Right lobe of liver (tissue), 6 donors: ENCODE data around the gene PPTC7. TPM values are rescaled to one million over a fixed set of nuclear protein-coding genes. Genes with fewer than 3 reads are reported as not detected.
"Not testable (repeated sequence)": the region's sequence is repeated elsewhere in the genome, so short reads cannot be mapped to it uniquely, and the experiment has no call there.

Experiments
- ATAC-seq, 4 donors: fragments of 200-7000 bp; cut with Tn5 transposase; one replicate each; pipeline ENCODE4 v1.9.1; 2020; ENCODE audit warnings: mild to moderate bottlenecking in 4 of 4, moderate library complexity in 4 of 4
- DNase-seq, 3 donors: peaks; one replicate each; pipeline ENCODE4 v3.0.0-alpha.2; 2020
- H3K27ac ChIP-seq, 3 donors: fragments of 200-600 bp; one replicate each; pipeline ENCODE4 v1.8.0; 2022
- H3K27me3 ChIP-seq, 2 donors: fragments of 200-600 bp; one replicate each; pipeline ENCODE4 v1.8.0; 2022
- H3K36me3 ChIP-seq, 4 donors: fragments of 200-600 bp; sonication (generic) in 1 of 4; one replicate each; pipeline versions ENCODE4 v1.5.1 to v1.8.0; 2017 to 2022; ENCODE audit warnings: control low read depth in 1 of 4
- H3K4me1 ChIP-seq, 4 donors: fragments of 200-600 bp; sonication (generic) in 1 of 4; one replicate each; pipeline versions ENCODE4 v1.5.1 to v1.8.0; 2017 to 2022; ENCODE audit warnings: control low read depth in 1 of 4
- H3K4me3 ChIP-seq, 3 donors: fragments of 200-600 bp; one replicate each; pipeline ENCODE4 v1.8.0; 2022
- H3K9me3 ChIP-seq, 4 donors: fragments of 200-600 bp; sonication (generic) in 1 of 4; one replicate each; pipeline versions ENCODE4 v1.5.1 to v1.8.0; 2017 to 2022; ENCODE audit warnings: control low read depth in 1 of 4
- CTCF ChIP-seq, 4 donors: fragments of 200-600 bp in 3 of 4; fragments of 450-650 bp in 1 of 4; IDR thresholded peaks; one replicate each; pipeline versions ENCODE4 v1.5.1 to v1.8.0; 2016 to 2022; ENCODE audit warnings: antibody characterized with exemption in 4 of 4, mild to moderate bottlenecking in 2 of 4
- POLR2A ChIP-seq: fragments of 450-650 bp; IDR thresholded peaks from one replicate; pipeline ENCODE4 v1.6.1; 2017; ENCODE audit warnings: antibody characterized with exemption, mild to moderate bottlenecking
- WGBS: methylation state at CpG from one replicate; pipeline ENCODE4 v1.1.6; 2018; ENCODE audit warnings: low coverage, low lambda C conversion rate; ENCODE audit not compliant: insufficient coverage; ENCODE audit errors: missing lambda C conversion rate; 5-methylcytosine and 5-hydroxymethylcytosine counted together
- intact Hi-C, 2 donors: fragments of 100-400 bp; cut with DNase I; formaldehyde crosslinking; loops; one replicate each; pipeline versions ENCODE4 v1.11.2 to v1.14.1; 2022
- total RNA-seq, 6 experiments: library from RNA; depleted of rRNA in 2 of 6; stranded (reverse); fragments of >200 nt in 2 of 6; fragmentation: NEBNext Ultra II Directional in 3 of 6; extraction: Animal tissue kit (Norgen Biotek cat#: 25700) in 3 of 6; gene quantifications; one replicate each; pipeline versions ENCODE4 v1.1.0 to v1.2.4, GENCODE V29; 2016 to 2023
- donor health status: DM: no; HTN: yes; CAD: no.
- donor health status: DM: no; HTN: no; CAD: no.
- donor health status: DM: no; HTN: no; CAD: no.
- donor health status: DM: no; HTN: yes; CAD: no.
- donor health status: DM: no; HTN: yes; CAD: no.

The PPTC7 gene
- total RNA-seq, 6 experiments from 2014 or later = 6.3 to 15.0 (median 11.5) TPM

- no peaks in the 10 kb centered on the region for H3K9me3 ChIP-seq
- TF ChIP-seq CTCF (IDR thresholded peaks at IDR 0.05) = no peak
- no peak for TF ChIP-seq POLR2A
- no peak overlapping the region for H3K4me3 ChIP-seq
- WGBS = 81% methylated on average over 2 of the region's 3 CpGs
- H3K27me3 ChIP-seq = no peaks in the 10 kb centered on the region
- intact Hi-C loops = no loop called here
- ATAC-seq = no peak
- no peak for DNase-seq
- no peak overlapping the region for H3K27ac ChIP-seq
- peaks cover 0 to 26% (median 11%) of the 10 kb centered on the region in 4 donors for H3K4me1 ChIP-seq
- peaks cover 0 to 15% (median 0%) of the 10 kb centered on the region in 4 donors for H3K36me3 ChIP-seq
Measured at GRCh38 chr12:110532644-110533043, 50.5 kb downstream of the PPTC7 start.

GRCh38 chr12:110531741-110532333, 51.3 kb downstream of the PPTC7 start:
- Histone ChIP-seq H3K9me3 (no peaks in the 10 kb centered on the region), H3K36me3 (peaks cover 0 to 12% (median 0%) of the 10 kb centered on the region in 4 donors), H3K27ac (no peak overlapping the region), H3K4me1 (peaks cover 0 to 19% (median 11%) of the 10 kb centered on the region in 4 donors), H3K27me3 (no peaks in the 10 kb centered on the region), H3K4me3 (no peak overlapping the region)
- DNase-seq (no peak), ATAC-seq (peak in 1 of 4 donors; percentile 39)
- intact Hi-C loops = no loop called here
- WGBS = 30% methylated on average over 2 of the region's 2 CpGs
- TF ChIP-seq POLR2A = no peak
- no peak for TF ChIP-seq CTCF (IDR thresholded peaks at IDR 0.05)

- DNase-seq (no peak), ATAC-seq (no peak)
- intact Hi-C loops = no loop called here
- no peaks in the 10 kb centered on the region for H3K27me3 ChIP-seq
- no peaks in the 10 kb centered on the region for H3K9me3 ChIP-seq
- no peak overlapping the region for H3K27ac ChIP-seq
- H3K4me3 ChIP-seq = no peak overlapping the region
- no peaks in the 10 kb centered on the region for H3K36me3 ChIP-seq
- TF ChIP-seq CTCF (IDR thresholded peaks at IDR 0.05) (no peak), POLR2A (no peak)
- H3K4me1 ChIP-seq = peaks cover 0 to 17% (median 11%) of the 10 kb centered on the region in 4 donors
- WGBS = 75% methylated on average over 2 of the region's 2 CpGs
Measured at GRCh38 chr12:110530511-110530910, 52.6 kb downstream of the PPTC7 start.

GRCh38 chr12:110528277-110528839, 54.8 kb downstream of the PPTC7 start:
- Histone ChIP-seq H3K27me3 (no peaks in the 10 kb centered on the region), H3K4me3 (no peak overlapping the region), H3K36me3 (no peaks in the 10 kb centered on the region), H3K4me1 (peaks cover 0 to 12% (median 7%) of the 10 kb centered on the region in 4 donors), H3K9me3 (no peaks in the 10 kb centered on the region), H3K27ac (no peak overlapping the region)
- 96% methylated on average over 4 of the region's 6 CpGs for WGBS
- DNase-seq (no peak), ATAC-seq (no peak)
- TF ChIP-seq POLR2A (no peak), CTCF (IDR thresholded peaks at IDR 0.05) (no peak)
- intact Hi-C loops = no loop called here

- ATAC-seq, DNase-seq, H3K4me1 ChIP-seq, H3K36me3 ChIP-seq, H3K9me3 ChIP-seq, H3K27me3 ChIP-seq, intact Hi-C loops, H3K4me3 ChIP-seq, H3K27ac ChIP-seq: not testable (repeated sequence)
- whole genome bisulfite sequencing = 91% methylated on average over 10 of the region's 11 CpGs
Measured at GRCh38 chr12:110520876-110521712, 62.0 kb downstream of the PPTC7 start.

GRCh38 chr12:110518014-110518413, 65.1 kb downstream of the PPTC7 start:
- not testable (repeated sequence) for ATAC-seq, H3K27me3 ChIP-seq, H3K27ac ChIP-seq, H3K36me3 ChIP-seq, H3K9me3 ChIP-seq, H3K4me1 ChIP-seq, H3K4me3 ChIP-seq, DNase-seq
- WGBS = 91% methylated on average over 6 of the region's 8 CpGs
- intact Hi-C loops = loop anchor here in 1 of 2 donors (10.0 kb wide), 1 partner anchor 63 kb away; the partner anchor contains the start of gene ARPC3
